ENCODE measurements around the gene SARS1.

The SARS1 gene

DNA sequence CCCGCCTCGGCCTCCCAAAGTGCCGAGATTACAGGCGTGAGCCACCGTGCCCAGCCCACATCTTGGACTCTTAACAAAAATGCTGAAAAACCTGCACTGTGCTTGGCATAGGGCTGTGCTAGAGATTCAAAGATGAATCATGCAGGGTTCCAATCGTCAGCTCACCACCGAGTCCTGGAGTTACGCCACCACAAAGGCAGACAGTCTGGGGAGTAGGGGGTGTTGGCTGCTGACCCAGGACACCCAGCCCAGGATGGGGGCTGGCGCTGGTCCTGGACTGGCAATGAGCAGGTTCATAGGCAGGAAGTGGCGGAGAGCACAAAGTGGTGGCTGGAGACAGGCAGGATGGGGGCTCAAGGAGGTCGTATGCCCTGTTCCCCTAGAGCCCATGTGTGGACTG is 53.2 kb downstream of the SARS1 start:
- TF ChIP-seq, protein P1, sequence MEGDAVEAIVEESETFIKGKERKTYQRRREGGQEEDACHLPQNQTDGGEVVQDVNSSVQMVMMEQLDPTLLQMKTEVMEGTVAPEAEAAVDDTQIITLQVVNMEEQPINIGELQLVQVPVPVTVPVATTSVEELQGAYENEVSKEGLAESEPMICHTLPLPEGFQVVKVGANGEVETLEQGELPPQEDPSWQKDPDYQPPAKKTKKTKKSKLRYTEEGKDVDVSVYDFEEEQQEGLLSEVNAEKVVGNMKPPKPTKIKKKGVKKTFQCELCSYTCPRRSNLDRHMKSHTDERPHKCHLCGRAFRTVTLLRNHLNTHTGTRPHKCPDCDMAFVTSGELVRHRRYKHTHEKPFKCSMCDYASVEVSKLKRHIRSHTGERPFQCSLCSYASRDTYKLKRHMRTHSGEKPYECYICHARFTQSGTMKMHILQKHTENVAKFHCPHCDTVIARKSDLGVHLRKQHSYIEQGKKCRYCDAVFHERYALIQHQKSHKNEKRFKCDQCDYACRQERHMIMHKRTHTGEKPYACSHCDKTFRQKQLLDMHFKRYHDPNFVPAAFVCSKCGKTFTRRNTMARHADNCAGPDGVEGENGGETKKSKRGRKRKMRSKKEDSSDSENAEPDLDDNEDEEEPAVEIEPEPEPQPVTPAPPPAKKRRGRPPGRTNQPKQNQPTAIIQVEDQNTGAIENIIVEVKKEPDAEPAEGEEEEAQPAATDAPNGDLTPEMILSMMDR (conservative IDR thresholded peaks at IDR 0.05): no peak
- H3K27ac ChIP-seq: no peak overlapping the region

DNA sequence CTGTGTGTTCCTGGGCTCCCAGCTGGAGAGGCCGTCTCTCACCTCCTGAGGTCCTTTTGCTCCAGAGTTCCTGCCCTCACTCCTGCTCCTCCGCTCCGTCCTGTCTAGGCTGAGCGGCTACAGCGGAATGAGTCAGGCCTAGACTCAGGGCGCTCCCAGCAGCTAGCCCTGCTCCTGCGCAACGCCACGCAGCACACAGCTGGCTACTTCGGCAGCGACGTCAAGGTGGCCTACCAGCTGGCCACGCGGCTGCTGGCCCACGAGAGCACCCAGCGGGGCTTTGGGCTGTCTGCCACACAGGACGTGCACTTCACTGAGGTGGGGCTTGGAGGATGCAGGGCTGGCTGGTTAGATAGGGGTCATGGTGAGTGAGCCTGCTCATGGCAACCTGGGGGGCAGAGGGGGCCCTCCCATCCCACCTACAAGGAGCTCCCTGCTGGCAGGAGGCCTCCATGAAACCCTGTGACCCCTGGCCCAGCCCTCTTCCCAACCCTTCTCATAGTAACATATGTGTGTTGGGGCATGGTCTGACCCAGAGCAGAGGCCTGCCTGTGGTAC is 54.1 kb downstream of the SARS1 start:
- H3K27ac ChIP-seq: no peak overlapping the region
- TF ChIP-seq, protein P1 (conservative IDR thresholded peaks at IDR 0.05): no peak

DNA sequence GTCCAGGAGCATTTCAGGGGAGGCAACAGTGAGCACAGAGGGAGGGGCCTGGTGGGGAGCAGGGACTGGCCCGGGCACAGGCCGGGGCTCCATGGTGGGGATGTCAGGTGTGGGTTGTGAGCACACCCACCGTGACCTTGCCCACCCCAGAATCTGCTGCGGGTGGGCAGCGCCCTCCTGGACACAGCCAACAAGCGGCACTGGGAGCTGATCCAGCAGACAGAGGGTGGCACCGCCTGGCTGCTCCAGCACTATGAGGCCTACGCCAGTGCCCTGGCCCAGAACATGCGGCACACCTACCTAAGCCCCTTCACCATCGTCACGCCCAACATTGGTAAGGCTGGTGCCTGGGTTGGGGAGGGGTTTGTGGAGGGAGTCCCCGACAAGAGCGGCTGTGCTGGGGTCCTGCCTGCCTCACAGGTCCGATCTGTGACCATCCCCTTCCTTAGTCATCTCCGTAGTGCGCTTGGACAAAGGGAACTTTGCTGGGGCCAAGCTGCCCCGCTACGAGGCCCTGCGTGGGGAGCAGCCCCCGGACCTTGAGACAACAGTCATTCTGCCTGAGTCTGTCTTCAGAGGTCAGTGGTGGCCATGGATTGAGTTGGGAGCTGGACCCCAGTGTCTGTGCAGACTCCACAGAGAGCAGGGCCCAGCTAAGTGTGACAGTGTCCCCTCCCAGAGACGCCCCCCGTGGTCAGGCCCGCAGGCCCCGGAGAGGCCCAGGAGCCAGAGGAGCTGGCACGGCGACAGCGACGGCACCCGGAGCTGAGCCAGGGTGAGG is 54.9 kb downstream of the SARS1 start:
- H3K27ac ChIP-seq: no peak overlapping the region
- TF ChIP-seq, protein P1 (conservative IDR thresholded peaks at IDR 0.05): no peak

DNA sequence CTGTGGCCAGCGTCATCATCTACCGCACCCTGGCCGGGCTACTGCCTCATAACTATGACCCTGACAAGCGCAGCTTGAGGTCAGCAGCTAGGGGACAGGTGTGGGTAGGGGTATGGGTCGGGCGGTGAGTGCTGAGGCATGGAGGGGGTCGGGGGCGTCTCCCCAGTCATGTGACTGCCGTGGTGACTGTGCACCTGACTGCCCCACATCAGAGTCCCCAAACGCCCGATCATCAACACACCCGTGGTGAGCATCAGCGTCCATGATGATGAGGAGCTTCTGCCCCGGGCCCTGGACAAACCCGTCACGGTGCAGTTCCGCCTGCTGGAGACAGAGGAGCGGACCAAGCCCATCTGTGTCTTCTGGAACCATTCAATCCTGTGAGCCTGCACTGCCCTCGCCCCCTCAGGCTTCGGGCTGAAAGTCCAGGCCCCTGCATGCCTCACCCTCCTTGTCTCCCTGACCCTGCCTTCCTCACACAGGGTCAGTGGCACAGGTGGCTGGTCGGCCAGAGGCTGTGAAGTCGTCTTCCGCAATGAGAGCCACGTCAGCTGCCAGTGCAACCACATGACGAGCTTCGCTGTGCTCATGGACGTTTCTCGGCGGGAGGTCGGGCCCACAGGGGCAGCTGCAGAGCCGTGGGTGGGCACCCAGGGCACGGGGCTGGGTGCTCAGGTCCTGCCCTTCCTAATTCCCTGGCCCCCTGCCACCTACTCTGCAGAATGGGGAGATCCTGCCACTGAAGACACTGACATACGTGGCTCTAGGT is 55.7 kb downstream of the SARS1 start:
- no peak overlapping the region for H3K27ac ChIP-seq
- TF ChIP-seq, protein P1 (conservative IDR thresholded peaks at IDR 0.05): no peak

DNA sequence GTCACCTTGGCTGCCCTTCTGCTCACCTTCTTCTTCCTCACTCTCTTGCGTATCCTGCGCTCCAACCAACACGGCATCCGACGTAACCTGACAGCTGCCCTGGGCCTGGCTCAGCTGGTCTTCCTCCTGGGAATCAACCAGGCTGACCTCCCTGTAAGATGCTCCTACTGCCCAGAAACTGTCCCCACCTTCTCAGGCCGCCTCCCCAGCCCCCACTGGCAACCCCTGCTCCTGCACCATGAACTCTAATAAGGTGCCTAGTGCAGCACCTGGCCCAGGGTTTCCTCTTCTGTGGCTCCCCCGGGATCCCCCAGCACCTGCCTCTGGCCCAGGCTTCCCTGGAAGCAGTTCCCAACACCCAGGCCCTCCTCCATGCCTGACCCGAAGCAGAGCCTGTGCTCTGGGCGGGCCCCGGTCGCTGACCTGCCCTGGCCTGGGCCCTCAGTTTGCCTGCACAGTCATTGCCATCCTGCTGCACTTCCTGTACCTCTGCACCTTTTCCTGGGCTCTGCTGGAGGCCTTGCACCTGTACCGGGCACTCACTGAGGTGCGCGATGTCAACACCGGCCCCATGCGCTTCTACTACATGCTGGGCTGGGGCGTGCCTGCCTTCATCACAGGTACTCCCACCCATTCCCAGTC is 56.4 kb downstream of the SARS1 start:
- TF ChIP-seq, protein P1 (conservative IDR thresholded peaks at IDR 0.05): no peak
- no peak overlapping the region for H3K27ac ChIP-seq

DNA sequence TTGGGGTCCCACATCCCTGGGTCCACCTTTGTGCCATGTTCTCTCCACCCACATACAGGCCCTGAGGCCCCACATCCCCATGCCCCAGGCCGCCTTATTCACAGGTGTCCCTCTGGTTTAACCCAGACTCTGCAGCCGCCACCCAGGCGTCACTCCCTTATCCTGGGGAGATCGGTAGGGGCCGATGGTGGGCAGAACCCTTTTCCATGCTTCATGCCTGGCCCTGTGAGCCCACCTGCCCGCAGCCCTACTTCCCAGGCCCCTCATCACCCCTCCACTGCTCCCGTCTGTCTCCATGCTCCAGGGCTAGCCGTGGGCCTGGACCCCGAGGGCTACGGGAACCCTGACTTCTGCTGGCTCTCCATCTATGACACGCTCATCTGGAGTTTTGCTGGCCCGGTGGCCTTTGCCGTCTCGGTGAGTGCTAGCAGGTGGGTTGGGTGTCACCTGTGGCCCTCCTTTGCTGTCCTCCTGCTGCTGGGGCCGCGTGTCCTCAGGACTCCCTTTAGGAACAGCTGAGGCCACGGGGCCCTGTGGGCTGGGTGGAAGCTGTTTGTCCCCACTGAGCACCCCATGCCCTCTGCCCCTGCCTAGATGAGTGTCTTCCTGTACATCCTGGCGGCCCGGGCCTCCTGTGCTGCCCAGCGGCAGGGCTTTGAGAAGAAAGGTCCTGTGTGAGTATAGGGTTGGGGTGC is 57.1 kb downstream of the SARS1 start:
- no peak overlapping the region for H3K27ac ChIP-seq
- TF ChIP-seq, protein P1 (conservative IDR thresholded peaks at IDR 0.05): no peak
